Lower lobe of right lung (tissue), 2 donors: ENCODE measurements around the gene ANKRD55. TPM values are rescaled to one million over a fixed set of nuclear protein-coding genes. Genes with fewer than 3 reads are reported as not detected.

ENCODE experiments used
- ATAC-seq, 2 donors: fragments of 200-7000 bp; cut with Tn5 transposase; one replicate each; pipeline ENCODE4 v1.9.1; 2020 to 2022; ENCODE audit warnings: mild to moderate bottlenecking in 2 of 2, moderate library complexity in 2 of 2
- DNase-seq: peaks from one replicate; pipeline ENCODE4 v3.0.0-alpha.2; 2020
- H3K27ac ChIP-seq: fragments of 200-600 bp; one replicate; pipeline ENCODE4 v1.8.0; 2022
- H3K27me3 ChIP-seq: fragments of 200-600 bp; one replicate; pipeline ENCODE4 v1.8.0; 2022; ENCODE audit warnings: low read depth
- H3K36me3 ChIP-seq: fragments of 200-600 bp; one replicate; pipeline ENCODE4 v1.8.0; 2022; ENCODE audit warnings: mild to moderate bottlenecking
- H3K4me1 ChIP-seq: fragments of 200-600 bp; one replicate; pipeline ENCODE4 v1.8.0; 2022
- H3K4me3 ChIP-seq: fragments of 200-600 bp; one replicate; pipeline ENCODE4 v1.8.0; 2022; ENCODE audit warnings: mild to moderate bottlenecking
- H3K9me3 ChIP-seq: fragments of 200-600 bp; one replicate; pipeline ENCODE4 v1.8.0; 2022
- CTCF ChIP-seq: fragments of 200-600 bp; IDR thresholded peaks from one replicate; pipeline ENCODE4 v1.8.0; 2022; ENCODE audit warnings: antibody characterized with exemption, mild to moderate bottlenecking
- intact Hi-C: fragments of 100-400 bp; cut with DNase I; formaldehyde crosslinking; loops from one replicate; pipeline ENCODE4 v1.11.0; 2022
- total RNA-seq: library from RNA; stranded (reverse); fragmentation: NEBNext Ultra II Directional; extraction: Animal tissue kit (Norgen Biotek cat#: 25700); gene quantifications from one replicate; pipeline ENCODE4 v1.2.1, GENCODE V29; 2021
- donor health status: DM: no; HTN: yes; CAD: no; lungs with severe emphysema.

The ANKRD55 gene
- total RNA-seq, 1 donor from 2014 or later: 0.41 TPM

- H3K27ac ChIP-seq: no peak overlapping the region
These were observed 90.9 kb downstream of the ANKRD55 start for GRCh38 chr5:56142233-56142613.

GRCh38 chr5:56140073-56140472 lies 93.1 kb downstream of the ANKRD55 start:
- TF ChIP-seq CTCF: no peak
- no peaks in the 10 kb centered on the region for H3K27me3 ChIP-seq
- DNase-seq: no peak
- intact Hi-C loops: no loop called here
- peaks cover 8% of the 10 kb centered on the region for H3K4me1 ChIP-seq
- no peak overlapping the region for H3K27ac ChIP-seq
- no peak overlapping the region for H3K4me3 ChIP-seq
- no peaks in the 10 kb centered on the region for H3K36me3 ChIP-seq
- ATAC-seq: no peak
- H3K9me3 ChIP-seq: no peaks in the 10 kb centered on the region

More at GRCh38 chr5:56142233-56142613, 90.9 kb downstream of the ANKRD55 start:
- no peaks in the 10 kb centered on the region for H3K36me3 ChIP-seq
- ATAC-seq (no peak), DNase-seq (no peak)
- no peaks in the 10 kb centered on the region for H3K27me3 ChIP-seq
- intact Hi-C loops: no loop called here
- TF ChIP-seq CTCF: no peak
- peaks cover 11% of the 10 kb centered on the region for H3K4me1 ChIP-seq
- no peak overlapping the region for H3K4me3 ChIP-seq
- H3K9me3 ChIP-seq: no peaks in the 10 kb centered on the region

- no peak overlapping the region for H3K27ac ChIP-seq
- no peak for TF ChIP-seq CTCF
- no peaks in the 10 kb centered on the region for H3K27me3 ChIP-seq
- intact Hi-C loops: no loop called here
- ATAC-seq (no peak), DNase-seq (no peak)
- no peaks in the 10 kb centered on the region for H3K4me1 ChIP-seq
- H3K9me3 ChIP-seq: no peaks in the 10 kb centered on the region
- H3K4me3 ChIP-seq: no peak overlapping the region
- no peaks in the 10 kb centered on the region for H3K36me3 ChIP-seq
These were observed 102.5 kb downstream of the ANKRD55 start for GRCh38 chr5:56130664-56131063.

GRCh38 chr5:56129288-56129687 lies 103.8 kb downstream of the ANKRD55 start:
- no peak for TF ChIP-seq CTCF
- H3K9me3 ChIP-seq: no peaks in the 10 kb centered on the region
- no peak for DNase-seq
- no peak overlapping the region for H3K27ac ChIP-seq
- H3K4me3 ChIP-seq: no peak overlapping the region
- H3K36me3 ChIP-seq: no peaks in the 10 kb centered on the region
- intact Hi-C loops: no loop called here
- H3K27me3 ChIP-seq: no peaks in the 10 kb centered on the region
- no peak for ATAC-seq
- H3K4me1 ChIP-seq: peaks cover 11% of the 10 kb centered on the region

GRCh38 chr5:56128113-56128512 lies 105.0 kb downstream of the ANKRD55 start:
- no peak for DNase-seq
- intact Hi-C loops: no loop called here

More at GRCh38 chr5:56128113-56128512, 105.0 kb downstream of the ANKRD55 start:
- no peak overlapping the region for H3K4me3 ChIP-seq
- no peak overlapping the region for H3K27ac ChIP-seq
- TF ChIP-seq CTCF: no peak
- no peak for ATAC-seq
- no peaks in the 10 kb centered on the region for H3K36me3 ChIP-seq
- H3K4me1 ChIP-seq: peaks cover 22% of the 10 kb centered on the region
- no peaks in the 10 kb centered on the region for H3K27me3 ChIP-seq
- no peaks in the 10 kb centered on the region for H3K9me3 ChIP-seq
